B cell (primary cell): Measurements from ENCODE around the gene PIWIL1. TPM values are rescaled to one million over a fixed set of nuclear protein-coding genes. Genes with fewer than 3 reads are reported as not detected.

Source experiments
- ATAC-seq: fragments of 200-7000 bp; cut with Tn5 transposase; one replicate; pipeline ENCODE4 v1.10.0; 2021; ENCODE audit warnings: low read depth, mild to moderate bottlenecking, moderate number of reproducible peaks, moderate library complexity
- CTCF ChIA-PET: fragments of 350-600 bp; sonication (Branson Sonifier 250); formaldehyde crosslinking; loops from one replicate; lab custom pipeline; 2021; ENCODE audit warnings: antibody characterized with exemption, inconsistent platforms; lab: Charles Lee
- POLR2A ChIA-PET: fragments of 350-600 bp; sonication (Branson Sonifier 250); formaldehyde crosslinking; loops from one replicate; lab custom pipeline; 2021; ENCODE audit warnings: antibody characterized with exemption; lab: Charles Lee
- DNase-seq: peaks from one replicate; pipeline ENCODE4 v3.0.0; 2013
- H2AFZ ChIP-seq: 2 replicates; pipeline ENCODE4 v1.6.1; 2012; ENCODE audit warnings: mild to moderate bottlenecking, low read depth, low read length; ENCODE audit not compliant: insufficient read depth, poor library complexity, severe bottlenecking
- H3K27ac ChIP-seq, 2 donors: 1 replicate in 1 of 2; 2 replicates in 1 of 2; pipeline ENCODE4 v1.5.1; 2012 to 2013; ENCODE audit warnings: low read length in 2 of 2, mild to moderate bottlenecking in 2 of 2, moderate library complexity in 1 of 2
- H3K27me3 ChIP-seq, 4 experiments: fragments of 200-600 bp in 1 of 4; sonication (generic) in 1 of 4; replicated peaks in 1 of 4; 1 replicate in 2 of 4; 2 replicates in 2 of 4; pipeline versions ENCODE4 v1.6.1 to v1.7.0; 2013 to 2016; ENCODE audit warnings: low read length in 3 of 4, mild to moderate bottlenecking in 2 of 4, mixed read lengths in 1 of 4, moderate library complexity in 1 of 4; ENCODE audit not compliant: insufficient read depth in 4 of 4, control insufficient read depth in 3 of 4; ENCODE audit errors: control extremely low read depth in 1 of 4
- H3K36me3 ChIP-seq, 2 experiments: replicated peaks in 1 of 2; 1 replicate in 1 of 2; 2 replicates in 1 of 2; pipeline versions ENCODE4 v1.6.1 to v1.7.1; 2013; ENCODE audit warnings: low read length in 1 of 2; ENCODE audit not compliant: insufficient read depth in 2 of 2, control insufficient read depth in 1 of 2; ENCODE audit errors: control extremely low read depth in 1 of 2, extremely low read depth in 1 of 2
- H3K4me1 ChIP-seq, 2 donors: fragments of 200-600 bp in 1 of 2; sonication (generic) in 1 of 2; 1 replicate in 1 of 2; 2 replicates in 1 of 2; pipeline versions ENCODE4 v1.5.1 to v1.6.1; 2013 to 2017; ENCODE audit warnings: low read length in 2 of 2; ENCODE audit not compliant: control insufficient read depth in 2 of 2, insufficient read depth in 2 of 2
- H3K4me2 ChIP-seq: replicated peaks from 2 replicates; pipeline ENCODE3; 2012; ENCODE audit warnings: mild to moderate bottlenecking, low read depth, low read length; ENCODE audit not compliant: poor library complexity, severe bottlenecking
- H3K4me3 ChIP-seq, 5 experiments: fragments of 200-600 bp in 1 of 5; sonication (generic) in 1 of 5; 1 replicate in 3 of 5; 2 replicates in 2 of 5; pipeline versions ENCODE4 v1.5.1 to v1.7.0; 2011 to 2016; ENCODE audit warnings: low read length in 4 of 5, mild to moderate bottlenecking in 4 of 5, low read depth in 2 of 5, control low read depth in 1 of 5, moderate library complexity in 1 of 5; ENCODE audit not compliant: insufficient read depth in 1 of 5; ENCODE audit errors: control extremely low read depth in 1 of 5, extremely low read depth in 1 of 5
- H3K79me2 ChIP-seq: fragments of 200-600 bp; sonication (generic); one replicate; pipeline ENCODE4 v1.6.0; 2016; ENCODE audit warnings: low read length; ENCODE audit not compliant: control insufficient read depth, insufficient read depth
- H3K9ac ChIP-seq: fragments of 200-600 bp; sonication (generic); 2 replicates; pipeline ENCODE4 v1.6.1; 2017; ENCODE audit warnings: mild to moderate bottlenecking, low read length, moderate library complexity
- H3K9me3 ChIP-seq, 3 donors: one replicate each; pipeline versions ENCODE4 v1.6.1 to v1.7.1; 2013; ENCODE audit warnings: low read length in 2 of 3; ENCODE audit not compliant: control insufficient read depth in 2 of 3, insufficient read depth in 1 of 3; ENCODE audit errors: control extremely low read depth in 1 of 3
- H4K20me1 ChIP-seq: 2 replicates; pipeline ENCODE4 v1.6.0; 2012; ENCODE audit warnings: mild to moderate bottlenecking, low read length; ENCODE audit not compliant: insufficient read depth, control insufficient read depth, poor library complexity, severe bottlenecking
- H3K27ac Mint-ChIP-seq: one replicate; pipeline ENCODE4 v1.8.0; 2021; ENCODE audit warnings: mixed read lengths
- H3K27me3 Mint-ChIP-seq: one replicate; pipeline ENCODE4 v1.8.0; 2021; ENCODE audit warnings: mixed read lengths
- H3K4me1 Mint-ChIP-seq: one replicate; pipeline ENCODE4 v1.8.0; 2021; ENCODE audit warnings: mixed read lengths
- H3K4me3 Mint-ChIP-seq: one replicate; pipeline ENCODE4 v1.8.0; 2021; ENCODE audit warnings: mixed read lengths
- H3K9me3 Mint-ChIP-seq: one replicate; pipeline ENCODE4 v1.8.0; 2022; ENCODE audit warnings: mixed read lengths; ENCODE audit not compliant: insufficient read depth
- EZH2 ChIP-seq: IDR thresholded peaks from 2 replicates; pipeline ENCODE4 v1.6.1; 2012; ENCODE audit warnings: borderline replicate concordance, low read depth, mild to moderate bottlenecking, moderate library complexity, low read length; ENCODE audit not compliant: insufficient read depth, poor library complexity, severe bottlenecking
- WGBS: methylation state at CpG from one replicate; pipeline ENCODE4 v1.1.5; 2013; ENCODE audit warnings: missing lambda C conversion rate; ENCODE audit not compliant: insufficient coverage; 5-methylcytosine and 5-hydroxymethylcytosine counted together
- intact Hi-C: fragments of 100-400 bp; cut with micrococcal nuclease; formaldehyde crosslinking; loops from one replicate; pipeline ENCODE4 v1.10.0; 2022
- polyA plus RNA-seq: library from polyadenylated mRNA; depleted of rRNA; stranded (reverse); fragments of >200 nt; gene quantifications from 2 replicates; pipeline ENCODE4 v1.2.3, GENCODE V29; 2012
- total RNA-seq, 2 donors: library from RNA; stranded (reverse); fragments of 120-200 nt in 1 of 2; gene quantifications; 1 replicate in 1 of 2; 2 replicates in 1 of 2; pipeline versions ENCODE4 v1.2.3 to v1.2.4, GENCODE V29; 2013 to 2022
- TF ChIP-seq, protein P1 (sequence below): fragments of 200-600 bp; IDR thresholded peaks from one replicate; pipeline ENCODE4 v1.8.0; 2022; ENCODE audit warnings: antibody characterized with exemption, mild to moderate bottlenecking

Gene PIWIL1
- total and polyA plus RNA-seq, 2 donors (not counting 1 experiment from before 2014, with no cell fraction given) = not detected

DNA sequence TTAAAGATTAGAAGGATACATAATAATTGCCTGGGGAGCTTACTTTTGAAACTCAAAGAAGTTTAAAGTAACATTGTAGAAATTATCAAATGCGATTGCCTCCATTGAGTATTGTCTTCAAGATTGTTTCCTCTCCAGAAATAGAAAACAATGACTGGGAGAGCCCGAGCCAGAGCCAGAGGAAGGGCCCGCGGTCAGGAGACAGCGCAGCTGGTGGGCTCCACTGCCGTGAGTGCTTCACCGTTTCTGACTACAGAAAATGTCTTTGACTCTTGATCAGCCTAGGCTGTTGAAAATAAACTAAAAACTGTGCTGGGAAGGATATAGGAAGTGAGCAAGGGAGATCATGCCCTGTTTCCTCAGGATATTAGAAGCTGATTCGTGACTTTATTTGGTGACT, 4.8 kb downstream of the PIWIL1 start:
- no peak overlapping the region for H3K4me2 ChIP-seq

DNA sequence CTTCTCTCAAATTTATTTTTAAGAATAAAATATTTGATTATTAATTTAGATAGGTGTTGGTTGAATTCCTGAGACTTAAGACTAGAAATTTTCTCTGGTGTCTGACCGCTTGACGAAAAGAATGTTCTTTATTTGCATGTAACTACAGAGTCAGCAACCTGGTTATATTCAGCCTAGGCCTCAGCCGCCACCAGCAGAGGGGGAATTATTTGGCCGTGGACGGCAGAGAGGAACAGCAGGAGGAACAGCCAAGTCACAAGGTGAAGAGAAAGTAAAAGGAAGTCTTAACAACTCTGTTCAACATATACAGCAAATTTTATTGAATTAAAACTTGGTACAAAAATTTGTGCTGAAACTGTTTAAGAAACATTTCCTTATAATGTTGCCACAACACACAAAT, 5.2 kb downstream of the PIWIL1 start:
- no peak for DNase-seq
- no peaks in the 10 kb centered on the region for H3K4me1 ChIP-seq
- no peaks in the 10 kb centered on the region for H3K9me3 Mint-ChIP-seq
- H3K27ac Mint-ChIP-seq = no peak overlapping the region
- H3K4me3 Mint-ChIP-seq = no peak overlapping the region
- peaks cover 10% of the 10 kb centered on the region for H3K27me3 Mint-ChIP-seq
- no peaks in the 10 kb centered on the region for H3K79me2 ChIP-seq
- no peaks in the 10 kb centered on the region for H3K4me1 Mint-ChIP-seq
- ChIA-PET POLR2A (no interaction called here), CTCF (no interaction called here)
- no peaks in the 10 kb centered on the region for H3K36me3 ChIP-seq
- TF ChIP-seq, protein P1, sequence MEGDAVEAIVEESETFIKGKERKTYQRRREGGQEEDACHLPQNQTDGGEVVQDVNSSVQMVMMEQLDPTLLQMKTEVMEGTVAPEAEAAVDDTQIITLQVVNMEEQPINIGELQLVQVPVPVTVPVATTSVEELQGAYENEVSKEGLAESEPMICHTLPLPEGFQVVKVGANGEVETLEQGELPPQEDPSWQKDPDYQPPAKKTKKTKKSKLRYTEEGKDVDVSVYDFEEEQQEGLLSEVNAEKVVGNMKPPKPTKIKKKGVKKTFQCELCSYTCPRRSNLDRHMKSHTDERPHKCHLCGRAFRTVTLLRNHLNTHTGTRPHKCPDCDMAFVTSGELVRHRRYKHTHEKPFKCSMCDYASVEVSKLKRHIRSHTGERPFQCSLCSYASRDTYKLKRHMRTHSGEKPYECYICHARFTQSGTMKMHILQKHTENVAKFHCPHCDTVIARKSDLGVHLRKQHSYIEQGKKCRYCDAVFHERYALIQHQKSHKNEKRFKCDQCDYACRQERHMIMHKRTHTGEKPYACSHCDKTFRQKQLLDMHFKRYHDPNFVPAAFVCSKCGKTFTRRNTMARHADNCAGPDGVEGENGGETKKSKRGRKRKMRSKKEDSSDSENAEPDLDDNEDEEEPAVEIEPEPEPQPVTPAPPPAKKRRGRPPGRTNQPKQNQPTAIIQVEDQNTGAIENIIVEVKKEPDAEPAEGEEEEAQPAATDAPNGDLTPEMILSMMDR = no peak
- no peak for TF ChIP-seq EZH2
- no peak overlapping the region for H3K4me2 ChIP-seq
- intact Hi-C loops = no loop called here
- no peaks in the 10 kb centered on the region for H4K20me1 ChIP-seq
- H3K27ac ChIP-seq = no peak overlapping the region
- no peak overlapping the region for H3K9ac ChIP-seq
- H3K4me3 ChIP-seq = no peak overlapping the region
- H2AFZ ChIP-seq = no peak overlapping the region
- H3K9me3 ChIP-seq = peaks cover 0 to 12% (median 0%) of the 10 kb centered on the region in 3 donors
- peaks cover 0 to 7% (median 0%) of the 10 kb centered on the region in 4 experiments for H3K27me3 ChIP-seq
- ATAC-seq = no peak
- 69% methylated on average over 4 of the region's 5 CpGs for WGBS

More for the DNA sequence above, 4.8 kb downstream of the PIWIL1 start:
- Histone ChIP-seq H3K36me3 (no peaks in the 10 kb centered on the region), H3K27ac (no peak overlapping the region), H3K27me3 (peaks cover 0 to 7% (median 0%) of the 10 kb centered on the region in 4 experiments), H3K4me3 (no peak overlapping the region), H3K9me3 (peaks cover 0 to 14% (median 0%) of the 10 kb centered on the region in 3 donors), H4K20me1 (no peaks in the 10 kb centered on the region), H3K4me1 (no peaks in the 10 kb centered on the region), H3K79me2 (no peaks in the 10 kb centered on the region), H3K9ac (no peak overlapping the region), H2AFZ (no peak overlapping the region)
- Mint-ChIP-seq H3K27ac (no peak overlapping the region), H3K9me3 (no peaks in the 10 kb centered on the region), H3K4me3 (no peak overlapping the region), H3K27me3 (peaks cover 10% of the 10 kb centered on the region), H3K4me1 (no peaks in the 10 kb centered on the region)
- 25% methylated on average over 7 of the region's 8 CpGs for WGBS
- DNase-seq (no peak), ATAC-seq (no peak)
- intact Hi-C loops = no loop called here
- POLR2A ChIA-PET = no interaction called here
- CTCF ChIA-PET = no interaction called here
- TF ChIP-seq, protein P1 = no peak
- no peak for TF ChIP-seq EZH2
